Measurements from ENCODE around the gene OFD1.
"Not testable (repeated sequence)": the region's sequence is repeated elsewhere in the genome, so short reads cannot be mapped to it uniquely, and the experiment has no call there.

The OFD1 gene

GRCh38 chrX:13724878-13725277 is 9.7 kb upstream of the OFD1 start:
- not testable (repeated sequence) for H3K4me3 ChIP-seq (ENCODE audit: low read depth, low read length); H3K27ac ChIP-seq (ENCODE audit: low read depth, low read length); H3K18ac ChIP-seq (ENCODE audit: low read length); H3K23ac ChIP-seq (ENCODE audit: low read length); H4K91ac ChIP-seq (ENCODE audit: low read depth, low read length); H3K4me2 ChIP-seq (ENCODE audit: low read length); H2AK5ac ChIP-seq (ENCODE audit: low read length); H3K4me1 ChIP-seq (ENCODE audit: control insufficient read depth in 1 of 2, insufficient read depth in 2 of 2, low read length in 2 of 2); H3K27me3 ChIP-seq (ENCODE audit: insufficient read depth, low read length); H4K8ac ChIP-seq (ENCODE audit: low read depth, low read length); DNase-seq; H3K9me3 ChIP-seq (ENCODE audit: insufficient read depth, low read depth, low read length); H2BK5ac ChIP-seq (ENCODE audit: low read depth, low read length, poor library complexity); H3K14ac ChIP-seq (ENCODE audit: low read length); H3K79me2 ChIP-seq (ENCODE audit: control insufficient read depth, insufficient read depth, low read length, poor library complexity); H3K4ac ChIP-seq (ENCODE audit: low read depth, low read length); H3K9ac ChIP-seq (ENCODE audit: low read length); H2BK12ac ChIP-seq (ENCODE audit: low read length); H4K12ac ChIP-seq (ENCODE audit: low read depth, low read length); H3K79me1 ChIP-seq (ENCODE audit: low read length); H3K36me3 ChIP-seq (ENCODE audit: control insufficient read depth in 1 of 2, insufficient read depth in 2 of 2, low read length in 2 of 2); H2BK120ac ChIP-seq (ENCODE audit: insufficient read depth, low read length, poor library complexity); H2AFZ ChIP-seq (ENCODE audit: insufficient read depth, low read length, poor library complexity)
- no CpG with 5 or more reads among the region's 9 CpGs for WGBS (ENCODE audit: extremely low coverage, insufficient coverage, insufficient read length)

GRCh38 chrX:13726583-13726982 is 8.0 kb upstream of the OFD1 start:
- H3K14ac ChIP-seq (ENCODE audit: low read length); H2BK5ac ChIP-seq (ENCODE audit: low read depth, low read length, poor library complexity); DNase-seq; H3K4me2 ChIP-seq (ENCODE audit: low read length); H2BK120ac ChIP-seq (ENCODE audit: insufficient read depth, low read length, poor library complexity); H3K27ac ChIP-seq (ENCODE audit: low read depth, low read length); H3K4ac ChIP-seq (ENCODE audit: low read depth, low read length); H3K23ac ChIP-seq (ENCODE audit: low read length); H2AK5ac ChIP-seq (ENCODE audit: low read length); H3K18ac ChIP-seq (ENCODE audit: low read length); H3K79me2 ChIP-seq (ENCODE audit: control insufficient read depth, insufficient read depth, low read length, poor library complexity); H3K27me3 ChIP-seq (ENCODE audit: insufficient read depth, low read length); H3K36me3 ChIP-seq (ENCODE audit: control insufficient read depth in 1 of 2, insufficient read depth in 2 of 2, low read length in 2 of 2); H4K91ac ChIP-seq (ENCODE audit: low read depth, low read length); H4K12ac ChIP-seq (ENCODE audit: low read depth, low read length); H2BK12ac ChIP-seq (ENCODE audit: low read length); H3K4me3 ChIP-seq (ENCODE audit: low read depth, low read length); H3K79me1 ChIP-seq (ENCODE audit: low read length); H4K8ac ChIP-seq (ENCODE audit: low read depth, low read length); H3K4me1 ChIP-seq (ENCODE audit: control insufficient read depth in 1 of 2, insufficient read depth in 2 of 2, low read length in 2 of 2); H2AFZ ChIP-seq (ENCODE audit: insufficient read depth, low read length, poor library complexity); H3K9ac ChIP-seq (ENCODE audit: low read length); H3K9me3 ChIP-seq (ENCODE audit: insufficient read depth, low read depth, low read length): not testable (repeated sequence)
- no CpG with 5 or more reads among the region's 2 CpGs for WGBS (ENCODE audit: extremely low coverage, insufficient coverage, insufficient read length)

- not testable (repeated sequence) for H2AFZ ChIP-seq (ENCODE audit: insufficient read depth, low read length, poor library complexity); H4K91ac ChIP-seq (ENCODE audit: low read depth, low read length); H3K79me1 ChIP-seq (ENCODE audit: low read length); H4K8ac ChIP-seq (ENCODE audit: low read depth, low read length); DNase-seq; H3K18ac ChIP-seq (ENCODE audit: low read length); H3K9me3 ChIP-seq (ENCODE audit: insufficient read depth, low read depth, low read length); H3K4me2 ChIP-seq (ENCODE audit: low read length); H2BK12ac ChIP-seq (ENCODE audit: low read length); H2AK5ac ChIP-seq (ENCODE audit: low read length); H3K27ac ChIP-seq (ENCODE audit: low read depth, low read length); H3K9ac ChIP-seq (ENCODE audit: low read length); H2BK120ac ChIP-seq (ENCODE audit: insufficient read depth, low read length, poor library complexity); H2BK5ac ChIP-seq (ENCODE audit: low read depth, low read length, poor library complexity); H3K79me2 ChIP-seq (ENCODE audit: control insufficient read depth, insufficient read depth, low read length, poor library complexity); H3K4me3 ChIP-seq (ENCODE audit: low read depth, low read length); H3K23ac ChIP-seq (ENCODE audit: low read length); H3K4ac ChIP-seq (ENCODE audit: low read depth, low read length); H4K12ac ChIP-seq (ENCODE audit: low read depth, low read length); H3K14ac ChIP-seq (ENCODE audit: low read length); H3K27me3 ChIP-seq (ENCODE audit: insufficient read depth, low read length); H3K4me1 ChIP-seq (ENCODE audit: control insufficient read depth in 1 of 2, insufficient read depth in 2 of 2, low read length in 2 of 2); H3K36me3 ChIP-seq (ENCODE audit: control insufficient read depth in 1 of 2, insufficient read depth in 2 of 2, low read length in 2 of 2)
- WGBS (ENCODE audit: extremely low coverage, insufficient coverage, insufficient read length): no CpG with 5 or more reads among the region's 1 CpG
Measured at GRCh38 chrX:13730523-13730922, 4.0 kb upstream of the OFD1 start.

- Histone ChIP-seq H2AK5ac (ENCODE audit: low read length) (no peak overlapping the region), H4K8ac (ENCODE audit: low read depth, low read length) (no peak overlapping the region), H3K9me3 (ENCODE audit: insufficient read depth, low read depth, low read length) (no peaks in the 10 kb centered on the region), H3K79me1 (ENCODE audit: low read length) (peaks cover 7% of the 10 kb centered on the region), H2BK12ac (ENCODE audit: low read length) (no peak overlapping the region), H3K27ac (ENCODE audit: low read depth, low read length) (no peak overlapping the region), H4K91ac (ENCODE audit: low read depth, low read length) (no peak overlapping the region), H3K4ac (ENCODE audit: low read depth, low read length) (no peak overlapping the region), H3K4me3 (ENCODE audit: low read depth, low read length) (no peak overlapping the region), H3K9ac (ENCODE audit: low read length) (no peak overlapping the region), H3K27me3 (ENCODE audit: insufficient read depth, low read length) (no peaks in the 10 kb centered on the region), H2BK120ac (ENCODE audit: insufficient read depth, low read length, poor library complexity) (peak overlapping the region; percentile 13), H3K18ac (ENCODE audit: low read length) (no peak overlapping the region), H3K4me2 (ENCODE audit: low read length) (no peak overlapping the region), H2BK5ac (ENCODE audit: low read depth, low read length, poor library complexity) (no peak overlapping the region), H3K23ac (ENCODE audit: low read length) (no peak overlapping the region), H3K4me1 (ENCODE audit: control insufficient read depth in 1 of 2, insufficient read depth in 2 of 2, low read length in 2 of 2) (peaks cover 0 to 3% of the 10 kb centered on the region in 2 experiments), H3K79me2 (ENCODE audit: control insufficient read depth, insufficient read depth, low read length, poor library complexity) (peaks cover 8% of the 10 kb centered on the region), H3K36me3 (ENCODE audit: control insufficient read depth in 1 of 2, insufficient read depth in 2 of 2, low read length in 2 of 2) (peaks cover 0 to 3% of the 10 kb centered on the region in 2 experiments), H2AFZ (ENCODE audit: insufficient read depth, low read length, poor library complexity) (no peak overlapping the region), H3K14ac (ENCODE audit: low read length) (no peak overlapping the region), H4K12ac (ENCODE audit: low read depth, low read length) (no peak overlapping the region)
- no peak for DNase-seq
- no CpG with 5 or more reads among the region's 7 CpGs for WGBS (ENCODE audit: extremely low coverage, insufficient coverage, insufficient read length)
Measured at GRCh38 chrX:13732246-13733067, 2.1 kb upstream of the OFD1 start.
